ENCODE data around the gene PRRT1.

- TF ChIP-seq, protein P1, sequence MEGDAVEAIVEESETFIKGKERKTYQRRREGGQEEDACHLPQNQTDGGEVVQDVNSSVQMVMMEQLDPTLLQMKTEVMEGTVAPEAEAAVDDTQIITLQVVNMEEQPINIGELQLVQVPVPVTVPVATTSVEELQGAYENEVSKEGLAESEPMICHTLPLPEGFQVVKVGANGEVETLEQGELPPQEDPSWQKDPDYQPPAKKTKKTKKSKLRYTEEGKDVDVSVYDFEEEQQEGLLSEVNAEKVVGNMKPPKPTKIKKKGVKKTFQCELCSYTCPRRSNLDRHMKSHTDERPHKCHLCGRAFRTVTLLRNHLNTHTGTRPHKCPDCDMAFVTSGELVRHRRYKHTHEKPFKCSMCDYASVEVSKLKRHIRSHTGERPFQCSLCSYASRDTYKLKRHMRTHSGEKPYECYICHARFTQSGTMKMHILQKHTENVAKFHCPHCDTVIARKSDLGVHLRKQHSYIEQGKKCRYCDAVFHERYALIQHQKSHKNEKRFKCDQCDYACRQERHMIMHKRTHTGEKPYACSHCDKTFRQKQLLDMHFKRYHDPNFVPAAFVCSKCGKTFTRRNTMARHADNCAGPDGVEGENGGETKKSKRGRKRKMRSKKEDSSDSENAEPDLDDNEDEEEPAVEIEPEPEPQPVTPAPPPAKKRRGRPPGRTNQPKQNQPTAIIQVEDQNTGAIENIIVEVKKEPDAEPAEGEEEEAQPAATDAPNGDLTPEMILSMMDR (IDR thresholded peaks at IDR 0.05), result no peak
- TF ChIP-seq EP300 (IDR thresholded peaks at IDR 0.05) (no peak), POLR2AphosphoS5 (IDR thresholded peaks at IDR 0.05) (no peak)
Observed at GRCh38 chr6:32147401-32148132, 4.2 kb downstream of the PRRT1 start.

Measured in stomach (tissue), 4 donors.